Right renal cortex interstitium (tissue), 3 donors: Measurements from ENCODE around the gene HTRA3. TPM values are rescaled to one million over a fixed set of nuclear protein-coding genes. Genes with fewer than 3 reads are reported as not detected.

Source experiments
- DNase-seq, 3 donors: peaks; one replicate each; pipeline ENCODE4 v3.0.0-alpha.2; 2013; ENCODE audit warnings: low read depth in 3 of 3, low spot score in 2 of 3
- polyA plus RNA-seq, 3 donors: library from polyadenylated mRNA; unstranded; fragments of 120-200 nt; gene quantifications; one replicate each; pipeline ENCODE4 v1.2.1, GENCODE V29; 2013; ENCODE audit not compliant: insufficient read length in 3 of 3

The HTRA3 gene
- polyA plus RNA-seq, 3 donors = 7.9 to 9.9 (median 8.7) TPM

- no peak for DNase-seq
These were observed 82.4 kb downstream of the HTRA3 start for GRCh38 chr4:8351931-8352367.

- no peak for DNase-seq
These were observed 83.0 kb downstream of the HTRA3 start for GRCh38 chr4:8352368-8353157.

- no peak for DNase-seq
These were observed 83.7 kb downstream of the HTRA3 start for GRCh38 chr4:8353158-8353669.

DNA sequence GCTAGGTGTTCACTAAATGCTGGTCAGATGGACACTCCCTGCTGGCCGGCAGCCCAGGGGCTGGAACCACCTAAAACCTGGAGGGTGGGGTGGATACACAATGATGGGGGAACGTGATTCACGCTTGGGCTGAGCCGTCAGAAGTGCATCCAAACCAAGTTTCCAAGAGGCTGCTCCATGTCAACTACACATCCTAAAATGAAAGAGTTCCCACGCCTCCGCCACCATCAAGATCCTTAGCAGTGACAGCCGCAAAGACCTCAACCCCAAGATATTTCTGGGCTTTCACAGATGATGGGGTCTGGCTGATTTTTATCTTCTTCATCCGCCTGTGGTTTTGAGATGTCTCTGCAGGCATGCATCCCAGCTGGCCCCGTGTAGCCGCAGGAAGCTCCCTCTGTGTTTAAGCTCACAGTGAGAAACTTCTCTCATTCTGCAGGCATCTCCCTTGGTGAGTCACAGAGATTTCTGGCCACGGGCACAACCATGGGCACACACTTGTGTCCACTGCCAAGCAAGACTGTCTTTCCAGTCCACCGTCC lies 84.4 kb downstream of the HTRA3 start:
- DNase-seq = no peak

DNA sequence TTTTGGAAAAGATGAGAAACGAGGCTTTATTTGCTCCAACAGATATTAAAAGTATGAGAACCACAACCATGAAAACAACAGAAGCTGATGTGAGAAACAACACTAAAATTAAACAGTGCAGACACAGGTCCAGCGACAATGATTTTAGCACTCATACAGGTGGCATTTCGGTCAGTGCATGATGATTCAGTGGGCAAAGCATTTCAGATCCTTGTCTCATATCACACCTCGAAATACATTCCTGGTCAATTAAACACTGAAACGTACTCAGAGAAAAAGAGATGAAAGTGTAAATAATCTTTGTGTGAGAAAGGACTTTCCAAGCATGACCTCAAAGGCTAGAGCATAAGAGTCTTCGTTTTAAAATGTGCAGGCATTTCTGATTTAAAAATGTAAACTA lies 85.8 kb downstream of the HTRA3 start:
- DNase-seq = no peak

DNA sequence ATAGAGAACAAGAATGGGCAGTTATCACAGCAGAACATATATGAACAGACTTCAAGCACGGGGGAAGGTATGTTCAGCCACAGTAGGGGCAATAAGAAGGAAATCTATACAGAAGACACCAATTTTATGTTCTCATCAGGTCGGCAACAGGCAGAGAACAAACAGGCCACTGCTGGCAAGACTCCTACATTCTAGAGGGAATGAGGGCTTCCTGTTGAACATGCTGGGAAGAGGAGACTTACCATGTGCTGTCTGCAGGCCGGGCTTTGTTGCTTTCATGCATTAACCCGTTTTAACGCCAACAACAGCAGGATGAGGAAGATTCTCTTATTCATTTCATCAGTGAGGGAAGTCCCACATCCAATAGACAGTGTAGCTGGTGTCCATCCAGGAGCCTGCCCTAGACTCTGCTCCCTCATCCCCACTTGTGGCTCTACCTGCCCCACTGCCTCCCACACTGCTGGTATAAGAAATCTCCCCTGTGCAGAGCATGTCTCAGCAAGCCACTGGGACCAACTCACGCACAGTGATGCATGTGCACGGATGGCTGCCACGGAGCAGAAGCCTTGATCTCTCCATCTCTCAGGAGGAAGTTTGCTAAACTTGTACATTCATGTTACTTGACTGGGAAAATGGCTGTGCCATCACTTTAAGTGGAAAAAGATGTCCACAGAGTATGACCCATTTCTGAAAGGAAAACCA lies 86.5 kb downstream of the HTRA3 start:
- DNase-seq = no peak

Other genes with a start within 250 kb of the HTRA3 start
- gene ABLIM2, start 110.9 kb upstream of the HTRA3 start, polyA plus RNA-seq = 1 to 10 TPM; 6.5 to 7.2 (median 6.9) TPM
- 10 to 100 TPM; 19.3 to 22.3 (median 19.4) TPM for gene SH3TC1, start 70.5 kb upstream of the HTRA3 start, polyA plus RNA-seq
- gene ACOX3, start 171.0 kb downstream of the HTRA3 start, polyA plus RNA-seq = 10 to 100 TPM; 13.8 to 16.6 (median 14.9) TPM
- gene TRMT44, start 171.0 kb downstream of the HTRA3 start, polyA plus RNA-seq = 10 to 100 TPM; 14.0 to 15.5 (median 14.5) TPM